ENCODE data around the gene SLC2A1.

The SLC2A1 gene

DNA sequence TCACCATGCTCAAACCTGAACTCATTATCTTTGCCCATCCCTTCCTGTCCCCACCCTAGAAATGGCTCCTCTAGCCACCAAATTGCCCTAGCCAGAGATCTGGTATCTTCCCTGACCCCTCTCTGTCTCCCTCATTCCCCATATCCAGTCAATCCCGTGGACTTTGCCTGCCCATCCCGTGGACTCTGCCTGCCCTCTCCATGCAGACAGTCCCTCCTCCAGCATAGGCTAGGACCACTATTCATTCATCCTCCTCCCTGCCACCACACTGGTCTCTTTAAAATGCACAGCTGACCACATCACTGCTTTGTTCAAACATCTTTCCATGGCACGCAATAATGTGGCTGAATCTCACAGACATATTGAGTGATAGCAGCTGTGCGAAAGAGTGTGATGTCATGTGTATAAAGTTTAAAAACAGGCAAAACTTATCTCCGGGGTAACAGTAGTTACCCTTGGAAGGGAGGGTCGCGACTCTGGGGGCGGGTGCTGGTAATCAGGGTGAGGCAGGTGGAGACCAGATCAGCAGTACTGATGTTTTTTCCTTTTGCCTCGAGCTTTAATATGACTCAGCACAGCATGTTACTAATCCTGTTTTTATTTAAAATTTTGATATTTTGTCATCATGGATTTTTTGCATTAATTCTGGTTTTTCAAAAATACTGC is 4.8 kb upstream of the SLC2A1 start:
- DNase-seq: no peak
- in situ Hi-C loops (cut with HindIII; ENCODE audit: low pct_ligation_motif_present, low pct_unique_long_range_greater_than_20kb, low sequenced_read_pairs): no loop called here

DNA sequence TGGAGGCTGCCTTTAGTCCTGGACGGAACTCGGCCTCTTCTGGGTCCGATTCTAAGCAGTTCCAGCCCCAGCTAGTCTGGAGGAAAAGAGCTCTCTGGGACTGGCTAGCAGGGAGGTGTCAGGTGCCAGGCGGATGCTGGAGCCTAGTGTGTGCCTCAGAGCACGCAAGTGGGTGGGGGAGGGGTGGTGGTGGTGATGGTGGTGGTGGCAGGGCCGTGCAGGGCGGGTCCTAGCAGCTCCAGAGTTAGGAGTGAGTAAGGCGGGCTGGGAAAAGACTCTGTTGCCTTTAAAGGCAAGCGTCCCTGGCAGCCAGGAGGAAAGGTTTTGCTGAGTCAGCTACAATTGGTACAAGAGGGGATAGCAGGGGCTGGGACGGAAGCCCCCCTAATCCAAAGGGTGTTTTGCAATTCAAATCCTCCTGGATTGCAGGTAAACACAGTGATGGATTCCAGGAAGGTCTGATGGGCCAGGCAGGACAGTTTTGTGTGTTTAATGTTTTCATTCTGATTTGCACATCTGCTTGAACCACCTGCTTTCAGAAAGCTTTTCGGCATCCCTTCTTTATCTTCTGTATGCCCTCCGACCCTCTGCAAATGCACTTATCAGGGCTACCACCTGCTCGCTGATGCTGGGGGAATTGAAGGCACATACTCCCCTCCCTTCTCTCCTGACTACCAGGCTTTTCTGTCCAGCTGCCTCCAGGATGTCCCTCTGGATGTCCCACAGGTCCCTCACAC is 4.1 kb upstream of the SLC2A1 start:
- in situ Hi-C loops (cut with HindIII; ENCODE audit: low pct_ligation_motif_present, low pct_unique_long_range_greater_than_20kb, low sequenced_read_pairs): no loop called here
- DNase-seq: no peak

DNA sequence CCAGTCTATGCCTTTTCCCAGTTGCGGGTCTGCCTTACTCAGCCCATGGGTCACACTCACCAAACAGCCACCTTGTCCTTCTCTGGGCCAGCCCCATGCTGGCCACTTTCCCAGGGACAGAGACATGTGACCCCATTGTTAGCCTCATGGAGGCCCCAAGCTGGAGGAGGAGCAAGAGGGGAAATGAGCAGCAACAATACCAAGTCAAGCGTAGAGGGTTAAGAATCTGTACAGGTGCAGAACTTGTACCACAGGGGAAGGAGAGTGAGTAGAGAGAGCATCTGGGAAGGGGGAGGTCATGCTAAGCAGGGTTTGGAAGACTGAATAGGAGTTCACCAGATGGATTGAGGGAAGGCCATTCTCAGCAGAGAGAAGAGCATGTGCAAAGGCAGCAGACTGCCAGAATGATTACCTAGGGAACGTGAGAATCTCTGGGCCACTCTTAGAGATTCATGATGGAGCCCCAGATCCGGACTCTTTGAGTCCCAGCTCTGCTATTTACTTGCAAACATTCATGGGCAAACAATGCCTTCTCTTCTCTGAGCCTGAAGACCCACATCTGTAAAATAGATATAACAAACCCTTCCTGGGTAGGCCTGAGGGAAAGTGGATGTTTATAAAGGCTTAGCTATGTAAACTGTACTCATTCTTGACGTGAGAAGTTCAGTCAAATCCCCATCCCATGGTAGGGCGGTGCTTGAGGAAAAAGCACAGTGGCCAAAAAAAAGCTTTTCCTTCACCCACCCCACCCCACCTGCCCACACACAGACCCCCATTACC is 2.8 kb upstream of the SLC2A1 start:
- in situ Hi-C loops (cut with HindIII; ENCODE audit: low pct_ligation_motif_present, low pct_unique_long_range_greater_than_20kb, low sequenced_read_pairs): no loop called here
- DNase-seq: no peak

- in situ Hi-C loops (cut with HindIII; ENCODE audit: low pct_ligation_motif_present, low pct_unique_long_range_greater_than_20kb, low sequenced_read_pairs): no loop called here
- no peak for DNase-seq
Measured at GRCh38 chr1:42960566-42961311, 2.1 kb upstream of the SLC2A1 start.

DNA sequence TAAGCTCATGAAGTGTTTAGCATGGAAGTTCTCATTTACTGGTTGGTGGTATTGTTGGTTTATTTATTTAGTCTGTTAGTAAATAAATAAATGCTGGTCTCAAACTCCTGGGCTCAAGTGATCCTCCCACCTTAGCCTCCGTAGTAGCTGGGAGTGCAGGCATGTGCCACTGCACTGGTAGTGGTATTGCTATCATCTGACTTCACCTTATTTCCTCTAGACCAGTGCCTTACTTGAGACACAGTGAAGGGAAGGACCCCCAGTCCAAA is 1.4 kb upstream of the SLC2A1 start:
- no peak for DNase-seq
- in situ Hi-C loops (cut with HindIII; ENCODE audit: low pct_ligation_motif_present, low pct_unique_long_range_greater_than_20kb, low sequenced_read_pairs): no loop called here

DNA sequence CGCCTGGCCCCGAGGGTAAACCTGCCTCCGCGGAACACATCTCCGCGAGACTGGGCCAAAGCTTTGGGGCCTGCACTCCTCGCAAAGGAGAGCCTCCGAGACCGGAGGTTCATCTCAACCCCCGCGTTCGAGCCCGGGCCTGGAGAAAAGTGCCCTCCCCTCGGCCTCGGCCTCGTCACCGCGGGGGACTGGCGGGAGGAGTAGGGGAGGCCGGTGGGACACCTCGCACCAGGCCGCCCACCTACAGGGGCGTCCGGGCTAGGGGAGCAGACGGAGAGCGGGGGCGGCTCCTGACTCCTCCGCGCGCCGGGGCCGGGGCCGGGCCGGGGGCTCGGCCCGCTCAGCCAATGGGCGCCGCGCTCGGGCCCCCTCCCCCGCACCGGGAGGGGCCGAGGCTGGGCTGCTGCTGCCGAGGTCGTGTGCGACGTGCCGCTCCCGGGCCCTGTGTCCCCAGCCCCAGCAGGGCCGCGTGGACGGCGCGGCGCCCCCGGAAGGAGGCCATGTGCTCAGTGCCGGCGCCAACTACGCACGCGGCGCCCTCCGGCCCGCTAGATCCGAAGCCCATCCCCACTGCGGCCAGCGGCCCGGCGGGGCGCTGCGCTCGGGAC is 684 bp downstream of the SLC2A1 start:
- DNase-seq: peak; percentile 55
- in situ Hi-C loops (cut with HindIII; ENCODE audit: low pct_ligation_motif_present, low pct_unique_long_range_greater_than_20kb, low sequenced_read_pairs): no loop called here

DNA sequence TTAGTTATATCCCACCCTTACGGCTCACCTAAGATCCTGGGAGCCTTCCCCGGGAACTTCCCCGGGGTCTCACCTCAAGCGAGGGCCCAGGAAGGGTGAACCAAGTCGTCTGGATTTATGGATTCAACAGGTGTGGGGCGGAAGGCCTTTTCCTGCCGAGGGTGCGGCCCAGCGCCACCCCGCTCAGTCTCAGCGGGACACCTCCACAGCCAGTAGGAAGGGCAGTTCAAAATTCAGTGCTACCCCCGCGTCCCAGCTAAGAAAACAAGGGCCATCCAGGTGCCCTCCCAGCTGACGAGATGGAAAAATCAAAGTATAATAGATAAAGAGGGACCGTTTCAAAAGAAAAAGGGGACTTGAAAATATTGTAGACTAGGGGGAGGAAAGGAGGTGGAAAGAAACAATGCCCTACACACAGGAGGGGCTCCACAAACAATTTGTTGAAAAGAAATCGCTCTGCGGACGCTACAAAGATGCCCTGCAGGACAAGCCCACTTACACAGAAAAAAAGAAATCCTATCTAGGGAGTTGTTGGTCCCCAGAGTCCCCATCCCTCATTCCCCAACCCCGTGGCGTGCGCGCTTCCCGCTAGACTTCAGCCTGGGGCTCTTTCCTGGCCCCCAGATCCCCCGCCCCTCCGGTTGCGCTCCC is 1.3 kb downstream of the SLC2A1 start:
- in situ Hi-C loops (cut with HindIII; ENCODE audit: low pct_ligation_motif_present, low pct_unique_long_range_greater_than_20kb, low sequenced_read_pairs): no loop called here

GRCh38 chr1:42956739-42957138 is 1.9 kb downstream of the SLC2A1 start:
- in situ Hi-C loops (cut with HindIII; ENCODE audit: low pct_ligation_motif_present, low pct_unique_long_range_greater_than_20kb, low sequenced_read_pairs): no loop called here

More for the DNA sequence above, 1.3 kb downstream of the SLC2A1 start:
- DNase-seq: no peak

GRCh38 chr1:42955311-42956063 is 3.2 kb downstream of the SLC2A1 start:
- in situ Hi-C loops (cut with HindIII; ENCODE audit: low pct_ligation_motif_present, low pct_unique_long_range_greater_than_20kb, low sequenced_read_pairs): no loop called here
- DNase-seq: no peak

More at GRCh38 chr1:42956739-42957138, 1.9 kb downstream of the SLC2A1 start:
- no peak for DNase-seq

GRCh38 chr1:42953182-42954180 is 5.2 kb downstream of the SLC2A1 start:
- DNase-seq: no peak
- in situ Hi-C loops (cut with HindIII; ENCODE audit: low pct_ligation_motif_present, low pct_unique_long_range_greater_than_20kb, low sequenced_read_pairs): no loop called here

GRCh38 chr1:42952303-42953001 is 6.2 kb downstream of the SLC2A1 start:
- DNase-seq: no peak
- in situ Hi-C loops (cut with HindIII; ENCODE audit: low pct_ligation_motif_present, low pct_unique_long_range_greater_than_20kb, low sequenced_read_pairs): no loop called here

- no peak for DNase-seq
- in situ Hi-C loops (cut with HindIII; ENCODE audit: low pct_ligation_motif_present, low pct_unique_long_range_greater_than_20kb, low sequenced_read_pairs): no loop called here
Measured at GRCh38 chr1:42951588-42951987, 7.1 kb downstream of the SLC2A1 start.

DNA sequence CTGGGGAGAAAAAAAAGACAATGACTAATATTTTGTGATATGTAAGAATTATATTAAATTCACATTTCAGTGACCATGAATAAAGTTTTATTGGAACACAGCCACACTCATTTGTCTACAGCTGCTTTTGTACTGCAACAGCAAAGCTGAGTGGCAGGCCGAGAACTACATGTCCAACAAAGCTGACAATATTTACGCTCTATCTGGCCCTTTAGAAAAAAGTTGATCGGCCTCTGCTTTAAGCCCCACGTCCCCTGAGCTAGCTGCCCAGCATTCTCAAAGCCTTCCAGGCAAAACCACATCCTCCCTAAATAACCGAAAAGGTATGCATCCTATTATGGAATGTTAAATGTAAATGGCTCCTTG is 8.6 kb downstream of the SLC2A1 start:
- in situ Hi-C loops (cut with HindIII; ENCODE audit: low pct_ligation_motif_present, low pct_unique_long_range_greater_than_20kb, low sequenced_read_pairs): no loop called here
- peak; percentile 52 for DNase-seq

DNA sequence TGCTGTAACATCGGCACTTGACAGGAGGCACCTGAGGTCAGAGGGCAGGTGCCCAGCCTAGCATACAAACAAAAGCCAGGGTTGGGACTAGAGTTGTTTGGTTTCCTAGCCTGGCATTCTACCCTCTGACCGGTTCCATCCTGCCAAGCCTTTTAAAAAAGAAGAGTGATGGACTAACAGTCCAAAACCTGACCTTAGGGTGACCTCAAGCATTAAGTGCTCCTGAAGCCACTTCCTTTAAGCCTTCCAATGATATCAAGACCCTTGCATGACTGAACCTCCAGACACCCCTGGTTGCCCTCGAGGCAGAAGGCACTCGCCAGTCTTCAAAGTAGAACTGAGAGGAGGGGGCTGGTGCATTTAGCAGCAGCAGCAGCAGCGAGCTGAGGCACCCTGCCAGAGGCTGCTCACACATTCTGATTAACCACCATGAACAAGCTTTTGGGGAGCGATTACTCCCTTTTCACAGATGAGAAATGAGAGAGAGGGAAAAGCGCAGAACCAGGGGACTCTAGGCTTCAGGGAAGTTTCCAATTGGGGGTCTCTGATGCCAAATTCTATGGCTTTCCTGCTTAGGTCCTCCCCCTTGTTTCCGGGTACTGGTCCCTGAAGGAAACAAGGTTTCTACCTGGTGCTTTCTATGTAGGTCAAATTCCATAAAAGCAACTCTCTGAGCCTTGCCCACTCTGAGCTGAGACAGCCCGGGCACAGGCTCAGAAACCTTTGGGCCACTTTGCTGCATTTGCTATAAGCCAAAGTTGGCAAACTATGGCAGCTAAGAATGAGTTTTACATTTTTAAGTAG is 9.2 kb downstream of the SLC2A1 start:
- no peak for DNase-seq
- in situ Hi-C loops (cut with HindIII; ENCODE audit: low pct_ligation_motif_present, low pct_unique_long_range_greater_than_20kb, low sequenced_read_pairs): no loop called here

- DNase-seq: no peak
- in situ Hi-C loops (cut with HindIII; ENCODE audit: low pct_ligation_motif_present, low pct_unique_long_range_greater_than_20kb, low sequenced_read_pairs): no loop called here
Measured at GRCh38 chr1:42947965-42948732, 10.5 kb downstream of the SLC2A1 start.
